ENCODE results near the gene PDZD7.

- TF ChIP-seq CTCF (IDR thresholded peaks at IDR 0.05): no peak
- no peak for TF ChIP-seq POLR2A (IDR thresholded peaks at IDR 0.05)
- no peak for TF ChIP-seq EP300 (IDR thresholded peaks at IDR 0.05)
These were observed 52.6 kb downstream of the PDZD7 start for GRCh38 chr10:100978121-100978900.

Data from ovary (tissue), 3 donors.